Smooth muscle cell (in vitro differentiated cells): ENCODE measurements around the gene GBP1. TPM values are rescaled to one million over a fixed set of nuclear protein-coding genes. Genes with fewer than 3 reads are reported as not detected.
"Not testable (repeated sequence)": the region's sequence is repeated elsewhere in the genome, so short reads cannot be mapped to it uniquely, and the experiment has no call there.

ENCODE experiments used
- DNase-seq: peaks from one replicate; lab custom pipeline; 2025; ENCODE audit not compliant: unreplicated experiment; lab: John Stamatoyannopoulos, UW
- H2AFZ ChIP-seq: fragments of 200-600 bp; sonication (generic); 2 replicates; pipeline ENCODE4 v1.6.0; 2016; ENCODE audit warnings: antibody characterized with exemption, low read depth, mild to moderate bottlenecking
- H3F3A ChIP-seq: fragments of 200-600 bp; sonication (generic); 2 replicates; pipeline ENCODE4 v1.6.0; 2017; ENCODE audit warnings: antibody characterized with exemption, low read depth
- H3K27ac ChIP-seq: fragments of 200-600 bp; sonication (generic); 2 replicates; pipeline ENCODE4 v1.5.1; 2016; ENCODE audit warnings: low read depth, mild to moderate bottlenecking
- H3K27me3 ChIP-seq: fragments of 200-600 bp; sonication (generic); 2 replicates; pipeline ENCODE4 v1.6.1; 2016; ENCODE audit warnings: low read depth, mild to moderate bottlenecking
- H3K36me3 ChIP-seq: fragments of 200-600 bp; sonication (generic); 2 replicates; pipeline ENCODE4 v1.5.1; 2016; ENCODE audit warnings: low read depth
- H3K4me1 ChIP-seq: fragments of 200-600 bp; sonication (generic); 2 replicates; pipeline ENCODE4 v1.5.1; 2016; ENCODE audit warnings: low read depth
- H3K4me2 ChIP-seq: fragments of 200-600 bp; sonication (generic); 2 replicates; pipeline ENCODE4 v1.6.0; 2016; ENCODE audit warnings: mild to moderate bottlenecking
- H3K4me3 ChIP-seq: fragments of 200-600 bp; sonication (generic); 2 replicates; pipeline ENCODE4 v1.5.1; 2016; ENCODE audit warnings: mild to moderate bottlenecking
- H3K79me2 ChIP-seq: fragments of 200-600 bp; sonication (generic); 2 replicates; pipeline ENCODE4 v1.6.0; 2016; ENCODE audit warnings: low read depth, mild to moderate bottlenecking
- H3K9ac ChIP-seq: fragments of 200-600 bp; sonication (generic); 2 replicates; pipeline ENCODE4 v1.6.0; 2016; ENCODE audit warnings: low read depth
- H3K9me3 ChIP-seq: fragments of 200-600 bp; sonication (generic); replicated peaks from 2 replicates; pipeline ENCODE4 v1.5.1; 2016; ENCODE audit warnings: low read depth
- H4K20me1 ChIP-seq: fragments of 200-600 bp; sonication (generic); 2 replicates; pipeline ENCODE4 v1.6.0; 2016; ENCODE audit warnings: low read depth
- WGBS: methylation state at CpG from one replicate; pipeline ENCODE4 v1.1.7; 2016; ENCODE audit warnings: low lambda C conversion rate; 5-methylcytosine and 5-hydroxymethylcytosine counted together
- polyA plus RNA-seq: library from polyadenylated mRNA; unstranded; fragments of >200 nt; fragmentation: Nextera tagmentation; extraction: Ambion mirVana; gene quantifications from 2 replicates; pipeline ENCODE4 v1.2.1, GENCODE V29; 2016
- total RNA-seq: library from RNA; depleted of rRNA; stranded (reverse); fragments of >200 nt; gene quantifications from 2 replicates; pipeline ENCODE4 v1.2.3, GENCODE V29; 2014
- TF ChIP-seq, protein P1 (sequence below): fragments of 200-600 bp; sonication (generic); IDR thresholded peaks from 2 replicates; pipeline ENCODE4 v1.5.1; 2017; ENCODE audit warnings: borderline replicate concordance, mild to moderate bottlenecking, antibody characterized with exemption; ENCODE audit not compliant: insufficient read depth, poor library complexity, severe bottlenecking

GBP1 gene
- total and polyA plus RNA-seq, 2 experiments from 2014 or later = 15.7 to 30.2 TPM

DNA sequence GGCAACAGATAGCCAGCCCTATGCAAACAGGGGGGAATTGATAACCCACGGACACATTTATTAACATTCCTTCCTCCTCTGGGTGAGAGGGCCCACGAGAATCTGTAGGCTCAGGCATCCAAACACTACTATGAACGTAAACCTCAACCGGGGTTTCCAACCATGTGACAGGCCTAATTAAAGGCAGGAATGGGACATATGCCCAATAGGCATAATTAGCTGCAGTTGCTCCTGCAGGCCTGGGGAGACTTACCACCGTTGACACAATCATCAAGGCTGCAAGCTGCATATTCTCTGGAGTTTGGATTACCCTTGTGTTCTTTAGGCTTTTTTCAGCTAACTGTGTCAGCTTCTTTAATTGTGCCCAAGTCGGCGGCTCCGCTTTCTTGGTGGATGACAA, 22.2 kb upstream of the GBP1 start:
- no peaks in the 10 kb centered on the region for H3K4me1 ChIP-seq
- H3K9ac ChIP-seq = no peak overlapping the region
- no peaks in the 10 kb centered on the region for H3K79me2 ChIP-seq
- no peak overlapping the region for H3K4me2 ChIP-seq
- H3K27ac ChIP-seq = no peak overlapping the region
- H3K36me3 ChIP-seq = no peaks in the 10 kb centered on the region
- H3K27me3 ChIP-seq = no peaks in the 10 kb centered on the region
- WGBS = 53% methylated on average over 8 of the region's 8 CpGs
- TF ChIP-seq, protein P1, sequence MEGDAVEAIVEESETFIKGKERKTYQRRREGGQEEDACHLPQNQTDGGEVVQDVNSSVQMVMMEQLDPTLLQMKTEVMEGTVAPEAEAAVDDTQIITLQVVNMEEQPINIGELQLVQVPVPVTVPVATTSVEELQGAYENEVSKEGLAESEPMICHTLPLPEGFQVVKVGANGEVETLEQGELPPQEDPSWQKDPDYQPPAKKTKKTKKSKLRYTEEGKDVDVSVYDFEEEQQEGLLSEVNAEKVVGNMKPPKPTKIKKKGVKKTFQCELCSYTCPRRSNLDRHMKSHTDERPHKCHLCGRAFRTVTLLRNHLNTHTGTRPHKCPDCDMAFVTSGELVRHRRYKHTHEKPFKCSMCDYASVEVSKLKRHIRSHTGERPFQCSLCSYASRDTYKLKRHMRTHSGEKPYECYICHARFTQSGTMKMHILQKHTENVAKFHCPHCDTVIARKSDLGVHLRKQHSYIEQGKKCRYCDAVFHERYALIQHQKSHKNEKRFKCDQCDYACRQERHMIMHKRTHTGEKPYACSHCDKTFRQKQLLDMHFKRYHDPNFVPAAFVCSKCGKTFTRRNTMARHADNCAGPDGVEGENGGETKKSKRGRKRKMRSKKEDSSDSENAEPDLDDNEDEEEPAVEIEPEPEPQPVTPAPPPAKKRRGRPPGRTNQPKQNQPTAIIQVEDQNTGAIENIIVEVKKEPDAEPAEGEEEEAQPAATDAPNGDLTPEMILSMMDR = no peak
- H3K4me3 ChIP-seq = no peak overlapping the region
- H4K20me1 ChIP-seq = no peaks in the 10 kb centered on the region
- DNase-seq = no peak
- H3F3A ChIP-seq = no peaks in the 10 kb centered on the region
- H3K9me3 ChIP-seq = no peaks in the 10 kb centered on the region
- no peak overlapping the region for H2AFZ ChIP-seq

DNA sequence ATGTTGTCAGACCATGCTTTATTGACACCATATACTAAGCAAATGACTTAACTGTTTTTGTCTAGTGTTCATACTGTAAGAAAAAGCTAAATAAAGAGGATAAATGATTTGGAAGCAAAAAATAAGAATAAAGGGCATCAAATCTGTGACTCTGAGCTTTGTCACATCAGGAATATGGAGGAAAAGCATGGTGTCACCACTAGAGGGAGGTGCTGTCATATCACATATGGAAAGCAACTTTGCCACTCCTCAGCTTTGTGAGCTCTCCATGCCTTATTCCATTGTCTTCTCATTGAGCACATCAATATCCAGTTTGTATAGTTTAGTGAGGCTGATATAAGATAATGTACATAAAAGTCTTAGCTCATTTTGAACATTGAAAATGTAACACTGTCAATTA, 20.8 kb upstream of the GBP1 start:
- Histone ChIP-seq H3K36me3 (no peaks in the 10 kb centered on the region), H3K27me3 (no peaks in the 10 kb centered on the region), H3K4me3 (no peak overlapping the region), H3K79me2 (no peaks in the 10 kb centered on the region), H3K9me3 (peaks cover 4% of the 10 kb centered on the region), H2AFZ (no peak overlapping the region), H3K27ac (no peak overlapping the region), H4K20me1 (no peaks in the 10 kb centered on the region), H3K4me1 (no peaks in the 10 kb centered on the region), H3F3A (no peaks in the 10 kb centered on the region), H3K9ac (no peak overlapping the region), H3K4me2 (no peak overlapping the region)
- no peak for DNase-seq
- TF ChIP-seq, protein P1 = no peak

DNA sequence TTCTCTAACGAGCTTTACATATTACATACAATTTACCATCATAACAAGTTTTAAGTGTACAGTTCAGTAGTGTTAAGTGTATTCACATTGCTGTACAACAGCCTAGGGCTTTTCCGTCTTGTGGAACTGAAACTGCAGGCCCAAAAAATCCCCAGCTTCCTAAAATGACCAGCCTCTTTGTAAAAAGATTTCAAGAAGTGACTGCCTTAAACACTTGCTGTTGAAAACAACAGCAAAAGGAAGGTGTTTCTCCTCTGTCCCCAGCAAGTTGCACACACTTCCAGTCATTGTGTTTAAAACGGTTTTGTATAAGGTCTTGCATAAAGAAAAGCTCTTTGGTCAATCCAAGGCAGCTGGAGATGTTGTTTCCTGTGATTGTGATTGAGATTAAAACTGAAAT, 16.0 kb upstream of the GBP1 start:
- H3K9me3 ChIP-seq = peaks cover 8% of the 10 kb centered on the region
- no peaks in the 10 kb centered on the region for H3K4me1 ChIP-seq
- 86% methylated on average over 3 of the region's 3 CpGs for WGBS
- no peaks in the 10 kb centered on the region for H4K20me1 ChIP-seq
- no peak overlapping the region for H3K27ac ChIP-seq
- no peaks in the 10 kb centered on the region for H3K79me2 ChIP-seq
- no peaks in the 10 kb centered on the region for H3K27me3 ChIP-seq
- no peak overlapping the region for H3K4me2 ChIP-seq
- H3K9ac ChIP-seq = no peak overlapping the region
- TF ChIP-seq, protein P1 = no peak
- no peak overlapping the region for H2AFZ ChIP-seq
- no peak overlapping the region for H3K4me3 ChIP-seq
- H3F3A ChIP-seq = no peaks in the 10 kb centered on the region
- H3K36me3 ChIP-seq = no peaks in the 10 kb centered on the region
- no peak for DNase-seq

DNA sequence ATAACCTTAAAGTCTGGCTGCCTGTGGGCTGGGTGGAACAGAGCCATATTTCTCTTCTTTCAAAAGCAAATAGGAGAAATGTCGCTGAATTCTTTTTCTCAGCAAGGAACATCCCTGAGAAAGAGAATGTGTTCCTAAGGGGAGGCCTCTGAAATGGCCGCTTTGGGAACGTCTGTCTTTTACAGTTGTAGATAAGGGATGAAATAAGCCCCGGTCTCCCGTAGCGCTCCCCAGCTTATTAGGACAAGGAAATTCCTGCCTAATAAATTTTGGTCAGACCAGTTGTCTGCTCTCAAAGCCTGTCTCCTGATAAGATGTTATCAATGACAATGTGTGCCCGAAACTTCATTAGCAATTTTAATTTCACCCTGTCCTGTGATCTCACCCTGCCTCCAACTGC, 15.1 kb upstream of the GBP1 start:
- H3K9me3 ChIP-seq, H3K9ac ChIP-seq, H3K4me2 ChIP-seq, H2AFZ ChIP-seq, H3K4me1 ChIP-seq, H3K27ac ChIP-seq, H4K20me1 ChIP-seq, H3K4me3 ChIP-seq, H3K27me3 ChIP-seq, H3K36me3 ChIP-seq, H3K79me2 ChIP-seq, H3F3A ChIP-seq, DNase-seq: not testable (repeated sequence)
- WGBS = 76% methylated on average over 7 of the region's 7 CpGs

DNA sequence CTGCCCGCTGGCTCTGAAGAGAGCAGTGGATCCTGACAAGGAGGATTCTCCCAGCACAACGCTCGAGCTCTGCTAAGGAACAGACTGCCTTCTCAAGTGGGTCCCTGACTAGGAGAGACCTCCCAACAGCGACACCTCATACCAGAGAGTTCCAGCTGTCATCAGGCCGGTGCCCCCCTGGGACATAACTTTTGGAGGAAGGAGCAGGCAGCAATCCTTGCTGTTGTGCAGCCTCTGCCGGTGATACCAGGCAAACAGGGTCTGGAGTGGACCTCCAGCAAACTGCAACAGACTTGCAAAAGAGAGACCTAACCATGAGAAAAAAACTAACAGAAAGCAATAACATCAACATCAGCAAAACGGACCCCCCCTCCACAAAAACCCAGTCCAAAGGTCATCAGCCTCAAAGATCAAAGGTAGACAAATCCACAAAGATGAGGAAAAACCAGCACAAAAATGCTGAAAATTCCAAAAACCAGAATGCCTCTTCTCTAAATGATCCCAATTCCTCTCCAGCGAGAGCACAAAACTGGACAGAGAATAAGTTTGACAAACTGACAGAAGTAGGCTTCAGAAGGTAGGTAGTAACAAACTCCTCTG, 7.6 kb upstream of the GBP1 start:
- not testable (repeated sequence) for H3K9ac ChIP-seq, H3K4me3 ChIP-seq, H3F3A ChIP-seq, H3K36me3 ChIP-seq, DNase-seq, H2AFZ ChIP-seq, H3K4me1 ChIP-seq, H4K20me1 ChIP-seq, H3K27me3 ChIP-seq, H3K4me2 ChIP-seq, H3K27ac ChIP-seq, H3K79me2 ChIP-seq, H3K9me3 ChIP-seq
- WGBS = 77% methylated on average over 8 of the region's 8 CpGs
